ENCODE data around the gene FAH.
"Not testable (repeated sequence)": the region's sequence is repeated elsewhere in the genome, so short reads cannot be mapped to it uniquely, and the experiment has no call there.

The FAH gene

DNA sequence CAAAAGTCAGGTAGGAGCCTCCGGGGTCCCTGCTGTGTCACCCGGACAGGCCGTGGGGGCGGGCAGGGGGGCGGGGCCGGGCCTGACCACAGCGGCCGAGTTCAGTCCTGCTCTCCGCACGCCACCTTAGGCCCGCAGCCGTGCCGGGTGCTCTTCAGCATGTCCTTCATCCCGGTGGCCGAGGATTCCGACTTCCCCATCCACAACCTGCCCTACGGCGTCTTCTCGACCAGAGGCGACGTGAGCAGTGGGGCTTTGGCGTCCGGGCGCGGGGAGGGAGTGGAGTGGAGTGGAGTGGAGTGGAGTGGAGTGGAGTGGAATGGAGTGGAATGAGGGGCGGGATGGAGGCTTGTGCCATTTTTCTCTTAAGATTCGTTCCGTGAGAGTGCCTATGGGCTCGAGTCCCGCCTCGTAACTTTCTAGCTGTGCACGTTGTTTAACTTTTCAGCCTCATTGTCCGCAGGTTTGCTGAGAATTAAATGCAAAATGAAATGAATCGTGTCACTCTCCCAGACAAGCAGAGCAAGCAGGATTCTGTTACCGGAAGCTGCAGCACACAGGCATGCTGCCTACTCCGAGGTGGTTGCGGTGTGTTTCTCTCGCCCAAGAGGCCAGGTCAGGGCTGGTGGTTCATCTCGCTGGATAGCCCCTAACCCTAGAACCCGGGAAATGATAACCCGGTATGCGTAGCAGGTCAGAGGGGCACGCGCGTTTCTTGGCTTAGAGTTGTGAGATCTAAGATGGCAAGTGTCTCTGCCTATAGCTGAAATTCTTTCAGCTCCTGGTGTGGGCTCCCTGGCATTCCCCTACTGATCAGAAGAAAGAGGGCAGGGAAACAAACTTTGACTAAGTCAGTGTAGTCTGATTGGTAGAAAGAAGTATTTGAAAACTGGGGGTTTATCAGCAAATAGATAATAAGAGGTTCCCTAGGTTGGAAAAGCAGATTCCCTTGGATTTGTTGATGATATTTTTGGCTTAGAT is at the start of gene FAH:
Gene FAH (plus strand): TSS at position 104 of the 981 bp plus-strand sequence. CDS start 56 bp downstream, at position 160.
- peak; percentile 43 to 69 for DNase-seq

DNA sequence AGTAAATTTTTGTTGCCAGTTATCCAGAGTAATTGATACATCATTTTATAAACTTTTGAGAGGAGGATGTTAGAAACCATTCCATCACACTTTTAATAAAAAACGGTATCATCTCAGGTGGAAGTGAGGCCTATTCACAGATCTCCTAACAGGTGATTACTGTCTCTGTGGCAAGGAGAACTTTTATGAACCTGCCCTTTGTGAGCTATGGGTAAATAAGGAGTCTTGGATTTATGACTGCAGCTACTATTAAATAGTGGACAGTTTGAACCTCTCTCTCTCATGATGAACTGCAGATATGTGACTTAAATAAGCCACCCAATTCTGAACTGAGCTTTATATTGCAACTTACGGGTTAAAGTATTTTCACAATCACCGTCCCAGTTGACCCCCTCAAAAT is 47.6 kb upstream of the FAH start:
- no peak for DNase-seq

DNA sequence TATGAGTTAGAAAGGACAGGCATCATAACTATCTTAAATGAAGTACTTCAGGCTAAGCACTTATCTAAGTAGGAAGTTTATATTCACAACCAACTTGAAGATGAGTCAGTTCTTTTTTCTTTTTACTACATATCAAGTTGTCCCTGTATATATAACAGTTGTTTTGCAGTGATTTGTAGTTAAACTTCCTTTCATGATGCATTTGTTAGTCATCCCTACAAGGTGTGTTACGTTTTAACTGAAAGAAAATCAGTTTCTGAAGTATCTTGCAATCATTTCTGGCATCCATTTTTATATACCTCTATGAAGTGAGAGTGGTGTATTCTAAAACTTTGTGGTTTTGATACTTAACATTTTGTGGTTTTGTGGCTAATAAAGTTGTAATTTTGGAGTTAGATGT is 47.2 kb upstream of the FAH start:
- no peak for DNase-seq

DNA sequence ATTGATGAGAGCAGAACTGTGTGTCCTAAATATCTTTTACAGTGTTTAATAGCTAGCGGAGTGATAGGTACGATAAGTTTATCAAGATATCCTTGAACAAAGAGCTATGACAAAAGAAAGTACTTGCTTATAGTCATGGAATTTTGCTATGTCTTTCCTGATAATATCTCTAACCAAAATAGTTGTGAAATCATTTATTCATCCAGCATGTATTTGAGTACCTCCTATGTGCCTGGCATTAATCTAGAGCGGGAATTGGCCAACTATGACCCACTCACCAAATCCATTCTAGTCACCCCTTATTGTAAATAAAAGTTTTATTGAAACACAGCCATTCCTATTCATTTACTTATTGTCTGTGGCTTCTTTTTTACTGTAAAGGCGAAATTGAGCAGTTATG is 46.7 kb upstream of the FAH start:
- no peak for DNase-seq

DNA sequence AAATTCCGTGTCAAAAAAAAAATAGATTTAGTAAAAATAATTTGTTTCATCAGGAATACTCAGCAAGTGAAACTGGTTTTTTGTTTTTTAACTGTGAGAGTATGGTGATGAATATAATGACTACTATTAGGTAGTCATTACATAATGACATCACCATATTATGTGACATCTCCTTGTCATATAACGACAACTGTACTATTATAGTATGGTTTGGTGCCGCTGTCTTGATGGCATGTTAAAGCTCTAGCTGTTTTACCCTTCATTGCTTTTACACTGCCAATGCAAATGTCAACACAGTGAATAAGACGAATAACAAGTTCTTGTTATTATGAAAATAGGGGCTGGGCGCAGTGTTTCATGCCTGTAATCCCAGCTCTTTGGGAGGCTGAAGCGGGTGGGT is 45.6 kb upstream of the FAH start:
- no peak for DNase-seq

DNA sequence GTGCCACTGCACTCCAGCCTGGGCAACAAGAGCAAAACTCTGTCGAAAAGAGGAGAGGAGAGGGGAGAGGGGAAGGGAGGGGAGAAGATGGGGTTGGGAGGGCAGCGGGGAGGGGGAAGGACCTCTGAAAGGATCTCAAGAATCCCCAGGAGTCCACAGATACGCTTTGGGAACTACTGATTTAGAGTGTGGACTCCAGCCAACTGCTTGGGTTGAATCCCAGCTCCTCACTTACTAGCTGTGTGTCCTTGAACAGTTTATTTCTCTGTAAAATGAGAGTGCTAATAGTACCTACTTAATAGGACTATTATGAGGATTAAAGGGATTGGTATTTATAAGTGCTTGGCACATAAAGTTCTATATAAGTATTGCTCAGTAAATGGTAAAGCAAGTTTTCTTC is 45.0 kb upstream of the FAH start:
- no peak for DNase-seq

DNA sequence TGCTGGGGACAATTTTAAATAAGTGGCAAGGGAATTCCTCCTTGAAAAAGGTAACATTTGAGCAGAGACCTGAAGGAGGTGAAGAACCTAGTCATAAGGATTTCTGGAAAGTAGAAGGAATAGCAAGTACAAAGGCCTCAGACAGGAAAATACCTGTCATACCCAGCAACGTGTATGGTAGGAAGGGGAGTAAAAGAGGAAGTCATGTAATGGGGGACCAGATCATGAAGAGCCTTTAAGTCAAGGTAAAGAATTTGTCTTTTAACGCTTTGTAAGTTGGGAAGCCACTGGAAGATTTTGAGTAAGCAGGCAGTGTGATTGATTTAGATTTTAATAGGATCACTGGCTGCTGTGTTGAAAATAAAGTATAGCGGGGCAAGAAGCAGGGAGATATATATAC is 43.4 kb upstream of the FAH start:
- DNase-seq, result no peak

DNA sequence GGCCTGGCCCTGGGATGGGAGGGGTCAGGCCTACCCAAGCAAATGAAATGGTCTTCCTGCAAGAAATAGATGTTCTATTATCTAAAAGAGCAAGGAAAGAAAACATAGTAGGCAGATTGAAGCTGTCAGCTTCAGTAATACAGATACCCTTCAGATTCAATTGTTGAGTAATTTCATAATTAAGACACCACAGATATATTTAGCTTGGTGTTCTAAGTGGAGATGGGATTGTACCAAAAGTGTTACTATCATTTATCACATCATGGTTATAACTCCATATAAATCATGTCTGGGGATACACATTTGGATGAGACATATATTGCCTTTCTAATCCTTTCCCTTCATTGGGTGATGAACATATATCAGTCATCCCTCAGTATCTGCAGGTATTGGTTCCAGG is 41.9 kb upstream of the FAH start:
- DNase-seq, result no peak

DNA sequence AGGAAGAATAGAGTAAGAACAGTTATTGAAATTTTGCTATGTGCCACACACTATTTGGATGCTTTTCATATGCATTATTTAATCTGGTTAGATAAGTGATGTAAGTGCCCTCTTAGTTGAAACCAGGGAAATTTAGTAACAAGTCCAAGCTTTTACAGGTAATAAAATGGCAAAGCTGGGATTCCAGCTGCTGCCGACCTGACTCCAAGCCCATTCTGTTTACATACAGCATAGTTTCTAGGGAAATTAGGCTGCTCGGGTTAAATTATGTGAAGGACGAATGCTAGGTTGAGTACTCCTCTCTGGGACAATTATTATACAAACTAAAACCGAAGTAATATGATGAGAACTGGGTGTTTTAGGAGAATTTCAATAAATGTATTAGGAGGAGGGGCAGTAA is 38.7 kb upstream of the FAH start:
- no peak for DNase-seq

DNA sequence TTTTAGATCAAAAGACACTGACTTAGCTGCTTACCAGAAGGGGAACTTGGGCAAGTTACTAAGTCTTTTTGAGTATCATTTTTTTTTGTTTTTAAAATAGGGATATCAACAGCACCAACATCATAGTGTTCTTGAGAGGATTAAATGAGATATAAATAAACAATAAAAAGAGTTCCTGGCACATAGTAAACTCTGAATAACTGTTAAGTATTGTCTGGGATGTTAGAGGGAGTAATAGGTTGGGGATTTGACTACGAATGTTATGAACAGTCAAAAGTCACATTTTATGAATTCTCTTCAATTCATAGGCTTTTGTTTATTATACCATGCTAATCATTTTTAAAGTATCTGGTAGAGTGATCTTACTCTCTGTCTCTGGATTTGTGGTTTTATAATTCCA is 37.8 kb upstream of the FAH start:
- DNase-seq, result no peak

DNA sequence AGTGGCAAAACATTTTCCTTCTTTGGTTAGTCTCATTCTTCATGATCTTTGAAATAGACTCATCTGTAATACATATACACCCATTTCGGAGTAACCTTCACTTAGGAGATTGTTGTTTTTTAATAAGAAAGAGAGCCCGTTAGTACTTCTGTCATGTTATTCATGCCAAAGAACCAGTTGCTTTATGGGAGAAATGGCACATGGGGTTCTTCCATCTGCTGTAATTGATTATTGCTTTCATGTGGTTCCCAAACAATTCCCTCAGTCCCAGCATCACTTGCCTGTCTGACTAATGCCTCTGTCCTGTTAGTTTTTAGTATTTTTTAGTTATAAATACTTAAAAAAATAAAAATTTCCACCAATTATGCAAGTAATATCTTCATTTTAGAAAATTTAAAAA is 33.8 kb upstream of the FAH start:
- no peak for DNase-seq

DNA sequence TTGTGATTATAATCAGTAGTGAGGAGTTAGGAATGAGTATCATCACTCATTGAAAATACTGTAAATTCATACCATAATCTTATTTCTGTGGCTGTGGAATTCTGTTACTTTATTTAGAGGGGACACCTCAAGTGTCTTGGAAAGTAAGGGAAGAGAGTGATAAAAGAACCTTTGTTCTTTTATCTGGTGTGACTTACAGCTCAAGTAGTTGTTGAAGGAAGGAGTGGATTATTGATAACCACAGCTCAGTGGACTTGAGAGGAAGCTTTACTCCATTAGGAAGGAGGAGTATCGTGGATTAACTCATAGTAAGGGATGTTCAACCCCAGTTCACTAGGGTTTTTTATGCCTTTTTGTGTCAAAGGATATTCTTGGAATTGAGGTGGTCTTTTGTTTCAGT is 32.2 kb upstream of the FAH start:
- no peak for DNase-seq

DNA sequence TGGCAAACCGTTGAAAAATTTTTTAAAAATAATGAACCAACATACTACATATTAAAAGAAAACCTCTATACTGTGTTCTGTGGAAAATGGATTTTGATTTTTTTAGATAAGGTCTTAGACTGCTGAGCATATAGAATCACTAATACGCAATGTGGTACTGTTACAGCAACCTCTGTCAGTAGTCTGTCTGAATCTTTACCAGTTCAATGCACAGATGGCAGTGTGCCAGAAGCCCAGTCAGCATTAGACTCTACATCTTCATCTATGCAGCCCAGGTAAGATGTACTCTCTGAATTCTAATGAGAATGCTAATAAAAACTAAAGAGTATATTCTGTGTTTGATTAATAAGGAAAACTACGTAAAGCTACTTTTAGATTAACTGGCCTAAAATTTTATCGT is 31.3 kb upstream of the FAH start:
- no peak for DNase-seq

DNA sequence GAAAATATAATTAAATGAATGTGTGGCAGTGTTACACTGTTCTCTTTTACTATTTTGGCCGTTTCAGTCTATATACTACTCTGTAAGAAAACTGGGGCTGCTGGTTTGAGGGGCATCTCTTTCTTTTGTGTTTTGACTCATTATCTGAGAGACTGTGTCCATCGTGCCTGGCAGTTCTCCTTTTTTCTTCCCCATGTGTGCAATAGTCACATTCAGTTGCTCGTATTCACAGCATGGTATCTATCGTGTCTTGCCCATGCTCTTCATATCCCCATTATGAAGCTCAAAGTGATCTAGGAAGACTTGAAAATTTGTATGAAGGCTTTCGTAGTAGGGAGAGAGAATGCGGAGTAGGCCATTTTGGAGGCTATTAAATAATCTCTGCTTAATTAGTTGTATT is 29.8 kb upstream of the FAH start:
- DNase-seq, result no peak

DNA sequence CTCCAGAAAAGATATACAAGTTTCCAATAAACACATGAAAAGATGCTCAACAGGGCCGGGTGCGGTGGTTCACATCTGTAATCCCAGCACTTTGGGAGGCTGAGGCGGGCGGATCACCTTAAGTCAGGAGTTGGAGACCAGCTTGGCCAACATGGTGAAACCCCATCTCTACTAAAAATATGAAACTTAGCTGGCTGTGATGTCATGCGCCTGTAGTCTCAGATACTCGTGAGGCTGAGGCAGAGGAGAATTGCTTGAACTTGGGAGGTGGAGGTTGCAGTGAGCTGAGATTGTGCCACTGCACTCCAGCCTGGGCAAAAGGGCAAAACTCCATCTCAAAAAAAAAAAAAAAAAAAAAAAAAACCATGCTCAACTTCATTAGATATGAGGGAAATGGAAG is 25.5 kb upstream of the FAH start:
- DNase-seq, result not testable (repeated sequence)

DNA sequence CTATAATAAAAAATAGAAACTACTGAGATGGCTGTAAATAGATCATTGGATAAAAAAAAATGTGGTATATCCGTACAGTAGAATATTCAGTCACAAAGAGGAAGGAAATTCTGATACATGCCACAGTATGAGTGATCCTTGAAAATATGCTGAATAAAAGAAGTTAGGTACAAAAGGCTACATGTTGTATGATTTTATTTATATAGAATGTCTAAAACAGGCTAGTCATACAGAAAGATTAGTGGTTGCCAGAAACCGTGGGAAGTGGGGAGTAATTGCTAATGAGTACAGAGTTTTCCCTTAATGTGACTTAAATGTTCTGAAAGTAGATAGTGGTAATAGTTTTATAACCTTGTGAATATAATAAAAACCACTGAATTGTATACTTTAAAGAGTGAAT is 24.9 kb upstream of the FAH start:
- DNase-seq, result no peak

DNA sequence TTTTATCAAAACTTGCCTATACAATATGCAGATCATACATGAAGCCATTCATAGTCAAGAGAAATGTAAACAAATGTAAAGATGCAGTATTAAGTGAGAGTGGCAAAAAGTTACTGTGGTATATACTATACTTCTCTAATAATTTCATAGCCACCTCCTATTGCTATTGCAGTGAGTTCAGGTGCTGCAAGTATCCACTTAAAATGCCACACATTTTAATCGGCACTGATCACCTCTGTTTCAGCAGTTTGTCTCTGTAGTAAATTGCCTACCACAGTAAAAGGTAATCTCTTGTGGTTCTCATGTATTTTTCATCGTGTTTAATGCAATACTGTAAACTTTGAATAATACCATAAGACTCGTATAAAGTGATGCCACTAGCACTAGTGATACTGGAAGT is 20.4 kb upstream of the FAH start:
- no peak for DNase-seq

DNA sequence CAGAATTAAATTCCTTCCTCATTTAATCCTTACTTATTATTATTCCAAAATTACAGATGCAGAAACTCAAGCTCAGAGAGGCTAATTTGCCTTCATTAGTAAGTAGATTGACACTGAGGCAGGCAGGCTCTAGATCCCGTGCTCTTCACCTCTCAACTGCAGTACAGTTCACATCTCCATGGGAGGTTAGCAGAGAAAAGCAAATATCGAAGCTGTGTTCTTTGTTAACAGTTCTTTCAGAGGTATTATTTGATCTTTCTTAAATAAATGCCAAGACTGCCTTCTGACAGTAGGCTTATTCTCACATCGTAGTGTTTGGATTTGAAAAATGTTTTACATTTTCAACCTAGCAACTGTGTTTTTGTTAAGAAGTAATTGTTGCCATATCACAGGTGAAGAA is 15.9 kb upstream of the FAH start:
- DNase-seq, result no peak

DNA sequence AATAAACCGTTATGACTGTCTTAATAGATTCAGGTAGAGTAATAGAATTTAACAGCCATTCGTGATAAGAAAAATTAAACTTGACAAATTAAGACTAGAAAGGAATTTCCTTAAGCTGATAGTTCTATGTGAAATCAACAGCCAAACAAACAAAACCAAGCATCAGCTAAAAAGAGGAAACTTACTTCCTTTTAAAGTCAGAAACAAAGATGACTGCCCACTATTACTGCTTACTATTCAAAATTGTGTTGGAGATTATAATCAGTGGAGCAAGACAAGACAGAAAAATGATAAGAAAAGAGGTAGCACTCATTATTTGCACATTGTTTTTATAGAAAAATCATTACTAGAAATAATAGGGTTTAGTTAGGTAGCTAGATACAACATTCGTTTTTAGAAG is 13.8 kb upstream of the FAH start:
- no peak for DNase-seq

DNA sequence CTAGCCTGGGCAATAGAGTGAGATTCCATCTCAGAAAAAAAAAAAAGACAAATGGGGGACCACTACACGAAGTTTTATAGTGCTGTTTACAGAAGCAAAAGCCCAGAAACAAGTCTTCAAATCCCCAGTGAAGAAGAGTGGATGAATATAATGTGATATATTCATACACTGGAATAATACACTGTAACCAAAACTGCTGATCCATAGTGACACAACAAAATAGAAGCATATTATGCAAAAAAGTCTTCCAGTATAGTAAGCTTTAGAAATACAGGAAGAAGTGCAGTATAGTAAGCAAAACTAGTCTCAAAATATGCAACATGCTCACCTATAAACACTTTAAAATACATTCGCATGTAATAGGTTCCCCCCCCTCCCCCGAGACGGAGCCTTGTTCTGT is 11.9 kb upstream of the FAH start:
- no peak for DNase-seq

DNA sequence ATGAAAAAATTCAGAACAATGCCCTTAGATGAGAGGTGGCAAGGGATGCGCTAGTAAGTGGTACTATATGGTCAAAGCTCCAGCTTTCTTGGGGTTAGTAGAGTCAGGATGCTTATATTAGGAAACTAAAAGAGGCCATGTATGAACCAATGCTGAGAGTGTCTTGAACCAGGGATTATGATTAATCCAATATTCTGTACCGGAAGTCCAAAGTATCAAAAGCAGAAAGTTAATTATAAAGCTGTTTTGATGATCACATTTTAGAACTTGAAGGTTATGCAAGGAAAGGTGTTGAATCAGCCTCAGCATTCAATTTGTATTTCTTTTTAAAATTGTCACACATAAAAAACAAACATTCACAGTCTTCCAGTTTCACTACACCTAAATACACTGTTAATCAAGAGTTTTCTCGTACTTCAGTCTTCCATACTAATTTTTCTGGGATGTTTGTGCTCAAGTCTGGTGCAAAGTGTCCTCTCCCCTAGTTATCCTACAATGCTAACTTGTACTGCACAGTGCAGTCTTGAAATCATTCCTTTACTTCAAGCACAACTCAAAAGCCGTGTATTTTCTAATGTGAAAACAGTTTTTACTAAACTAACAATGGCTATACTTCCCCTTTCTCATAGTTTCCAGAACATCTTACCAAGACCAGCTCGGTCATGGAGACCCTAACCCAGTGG is 10.7 kb upstream of the FAH start:
- no peak for DNase-seq

DNA sequence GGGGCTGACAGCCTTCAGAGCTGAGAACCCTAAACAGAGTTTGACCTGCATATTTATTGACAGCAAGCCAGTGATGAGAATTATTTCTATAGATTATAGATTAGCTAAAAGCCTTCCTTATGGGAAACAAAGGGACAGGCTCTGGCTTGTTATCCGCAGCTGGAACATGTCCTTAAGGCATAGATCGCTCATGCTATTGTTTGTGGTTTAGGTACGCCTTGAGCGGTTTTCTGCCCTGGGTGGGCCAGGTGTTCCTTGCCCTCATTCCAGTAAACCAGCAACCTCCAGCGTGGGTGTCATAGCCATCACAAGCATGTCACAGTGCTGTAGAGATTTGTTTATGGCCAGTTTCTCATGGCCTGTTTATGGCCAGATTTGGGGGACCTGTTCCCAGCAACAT is 10.2 kb upstream of the FAH start:
- DNase-seq, result no peak

DNA sequence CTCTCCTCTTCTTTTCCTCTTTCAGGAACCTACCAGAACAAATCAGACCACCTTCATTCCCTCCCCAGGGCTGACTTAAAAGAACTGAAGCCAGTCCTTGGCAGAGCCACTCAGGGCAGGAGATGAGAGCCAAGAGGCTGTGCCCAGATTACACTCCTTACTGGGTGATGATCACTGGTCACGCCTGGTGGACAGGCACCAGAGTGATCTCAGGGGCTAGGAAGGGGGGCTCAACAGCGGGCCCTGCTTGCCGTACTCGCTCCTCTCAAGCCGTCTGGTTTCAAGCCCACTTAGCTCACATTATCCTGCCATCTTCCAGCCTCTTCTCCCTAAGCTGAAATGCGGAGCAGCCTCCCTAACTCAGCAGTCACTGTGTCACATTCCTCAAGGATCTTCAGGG is 1.7 kb upstream of the FAH start:
- DNase-seq, result no peak

DNA sequence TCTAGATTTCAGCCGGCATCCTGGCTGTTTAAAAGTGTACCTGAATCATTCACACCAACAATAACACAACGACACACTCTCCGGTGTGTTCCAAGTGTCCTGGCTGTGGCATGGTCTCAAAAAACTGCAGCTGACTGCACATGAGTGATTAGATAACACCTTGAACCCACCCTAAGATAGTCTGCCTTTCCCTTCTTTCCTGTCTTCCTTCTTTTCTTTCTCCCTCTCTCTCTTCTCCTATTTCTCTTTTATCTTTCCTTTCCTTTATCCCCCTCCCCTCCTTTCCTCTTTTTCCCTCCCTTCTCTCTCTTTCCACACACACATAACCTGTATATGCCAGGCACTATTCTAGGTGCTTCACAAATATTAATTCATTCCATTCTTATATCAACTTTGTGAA is 1.2 kb upstream of the FAH start:
- DNase-seq, result no peak
